OCI-LY7 (cell line): Measurements from ENCODE around the gene DISP1.

ENCODE experiments used
- EZH2phosphoT487 ChIP-seq: fragments of 200-600 bp; sonication (generic); IDR thresholded peaks from 2 replicates; pipeline ENCODE4 v1.6.1; 2018; ENCODE audit warnings: low read depth, borderline replicate concordance, mild to moderate bottlenecking, mixed run types, antibody characterized with exemption, low read length, moderate library complexity, mixed read lengths
- TF ChIP-seq, protein P1 (sequence below): fragments of 200-600 bp; sonication (generic); conservative IDR thresholded peaks from 2 replicates; pipeline ENCODE4 v1.5.1; 2014; ENCODE audit warnings: mild to moderate bottlenecking, antibody characterized with exemption, low read length, moderate library complexity, mixed read lengths

DNA sequence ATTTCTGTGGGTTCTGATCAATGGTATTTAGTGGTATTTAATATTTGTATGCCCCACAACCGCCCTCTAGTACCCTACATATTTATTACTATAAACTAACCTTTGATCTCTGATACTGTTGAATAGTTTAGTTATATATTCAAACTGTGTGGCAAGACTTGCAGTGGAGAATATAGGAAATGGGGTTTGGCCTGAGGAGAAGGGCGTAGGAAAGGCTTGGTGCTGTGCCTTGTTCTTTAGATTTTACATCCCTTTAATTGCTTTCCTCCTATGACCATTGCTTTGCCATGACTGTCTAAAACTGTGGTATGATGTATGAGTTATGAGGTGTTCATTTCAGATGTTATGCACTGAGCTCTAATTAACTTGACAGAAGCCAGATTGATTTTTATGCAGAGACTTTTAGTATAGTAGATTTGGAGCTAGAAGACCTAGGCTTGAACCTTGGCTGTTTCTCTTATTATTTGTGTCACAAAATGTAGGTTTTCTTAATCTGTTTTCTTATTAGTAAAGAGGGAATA, 18.6 kb downstream of the DISP1 start:
- TF ChIP-seq, protein P1, sequence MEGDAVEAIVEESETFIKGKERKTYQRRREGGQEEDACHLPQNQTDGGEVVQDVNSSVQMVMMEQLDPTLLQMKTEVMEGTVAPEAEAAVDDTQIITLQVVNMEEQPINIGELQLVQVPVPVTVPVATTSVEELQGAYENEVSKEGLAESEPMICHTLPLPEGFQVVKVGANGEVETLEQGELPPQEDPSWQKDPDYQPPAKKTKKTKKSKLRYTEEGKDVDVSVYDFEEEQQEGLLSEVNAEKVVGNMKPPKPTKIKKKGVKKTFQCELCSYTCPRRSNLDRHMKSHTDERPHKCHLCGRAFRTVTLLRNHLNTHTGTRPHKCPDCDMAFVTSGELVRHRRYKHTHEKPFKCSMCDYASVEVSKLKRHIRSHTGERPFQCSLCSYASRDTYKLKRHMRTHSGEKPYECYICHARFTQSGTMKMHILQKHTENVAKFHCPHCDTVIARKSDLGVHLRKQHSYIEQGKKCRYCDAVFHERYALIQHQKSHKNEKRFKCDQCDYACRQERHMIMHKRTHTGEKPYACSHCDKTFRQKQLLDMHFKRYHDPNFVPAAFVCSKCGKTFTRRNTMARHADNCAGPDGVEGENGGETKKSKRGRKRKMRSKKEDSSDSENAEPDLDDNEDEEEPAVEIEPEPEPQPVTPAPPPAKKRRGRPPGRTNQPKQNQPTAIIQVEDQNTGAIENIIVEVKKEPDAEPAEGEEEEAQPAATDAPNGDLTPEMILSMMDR, result no peak
- no peak for TF ChIP-seq EZH2phosphoT487
